Common myeloid progenitor, CD34-positive (primary cell): ENCODE data around the gene PGM2L1.

Experiments used
- CTCF ChIA-PET: fragments of 350-600 bp; sonication (Branson Sonifier 250); formaldehyde crosslinking; loops from one replicate; lab custom pipeline; 2021; ENCODE audit warnings: antibody characterized with exemption; lab: Charles Lee
- POLR2A ChIA-PET: fragments of 350-600 bp; sonication (Branson Sonifier 250); formaldehyde crosslinking; loops from one replicate; lab custom pipeline; 2021; ENCODE audit warnings: antibody characterized with exemption; lab: Charles Lee
- DNase-seq, 3 donors: peaks; one replicate each; pipeline versions ENCODE4 v3.0.0 to v3.0.0-alpha.2; 2013
- H3K27ac ChIP-seq, 2 experiments: 1 replicate in 1 of 2; 2 replicates in 1 of 2; pipeline ENCODE4 v1.7.0; 2013; ENCODE audit warnings: inconsistent platforms in 2 of 2, low read length in 2 of 2, mild to moderate bottlenecking in 2 of 2, low read depth in 1 of 2, moderate library complexity in 1 of 2; ENCODE audit not compliant: severe bottlenecking in 2 of 2, insufficient read depth in 1 of 2, poor library complexity in 1 of 2
- H3K27me3 ChIP-seq, 5 experiments: replicated peaks in 2 of 5; 1 replicate in 3 of 5; 2 replicates in 2 of 5; pipeline versions ENCODE4 v1.6.1 to v1.7.0; 2013; ENCODE audit warnings: low read length in 4 of 5, mild to moderate bottlenecking in 2 of 5, moderate library complexity in 2 of 5, inconsistent platforms in 1 of 5; ENCODE audit not compliant: insufficient read depth in 5 of 5, control insufficient read depth in 4 of 5
- H3K36me3 ChIP-seq, 4 experiments: 1 replicate in 2 of 4; 2 replicates in 2 of 4; pipeline versions ENCODE4 v1.6.1 to v1.7.0; 2013; ENCODE audit warnings: low read length in 3 of 4, control low read depth in 1 of 4, mild to moderate bottlenecking in 1 of 4; ENCODE audit not compliant: control insufficient read depth in 4 of 4, insufficient read depth in 4 of 4
- H3K4me1 ChIP-seq, 4 experiments: 1 replicate in 3 of 4; 2 replicates in 1 of 4; pipeline versions ENCODE4 v1.6.1 to v1.7.1; 2013; ENCODE audit warnings: low read length in 3 of 4, mild to moderate bottlenecking in 3 of 4, control low read depth in 1 of 4, inconsistent platforms in 1 of 4, moderate library complexity in 1 of 4; ENCODE audit not compliant: control insufficient read depth in 4 of 4, insufficient read depth in 4 of 4; ENCODE audit errors: control extremely low read depth in 1 of 4
- H3K4me3 ChIP-seq, 7 experiments: 1 replicate in 4 of 7; 2 replicates in 3 of 7; pipeline versions ENCODE4 v1.5.1 to v1.7.0; 2013; ENCODE audit warnings: mild to moderate bottlenecking in 7 of 7, low read length in 6 of 7, moderate library complexity in 6 of 7, inconsistent platforms in 2 of 7, low read depth in 2 of 7, control low read depth in 1 of 7; ENCODE audit not compliant: insufficient read depth in 4 of 7, control insufficient read depth in 1 of 7; ENCODE audit errors: extremely low read depth in 1 of 7
- H3K9me3 ChIP-seq, 5 experiments: 1 replicate in 4 of 5; 2 replicates in 1 of 5; pipeline versions ENCODE4 v1.6.1 to v1.7.1; 2013; ENCODE audit warnings: low read length in 4 of 5, mild to moderate bottlenecking in 2 of 5, inconsistent platforms in 1 of 5, low read depth in 1 of 5, moderate library complexity in 1 of 5; ENCODE audit not compliant: control insufficient read depth in 4 of 5, insufficient read depth in 2 of 5; ENCODE audit errors: control extremely low read depth in 1 of 5
- WGBS: methylation state at CpG from one replicate; pipeline ENCODE4 v1.1.5; 2013; ENCODE audit not compliant: insufficient coverage; 5-methylcytosine and 5-hydroxymethylcytosine counted together

Gene PGM2L1

DNA sequence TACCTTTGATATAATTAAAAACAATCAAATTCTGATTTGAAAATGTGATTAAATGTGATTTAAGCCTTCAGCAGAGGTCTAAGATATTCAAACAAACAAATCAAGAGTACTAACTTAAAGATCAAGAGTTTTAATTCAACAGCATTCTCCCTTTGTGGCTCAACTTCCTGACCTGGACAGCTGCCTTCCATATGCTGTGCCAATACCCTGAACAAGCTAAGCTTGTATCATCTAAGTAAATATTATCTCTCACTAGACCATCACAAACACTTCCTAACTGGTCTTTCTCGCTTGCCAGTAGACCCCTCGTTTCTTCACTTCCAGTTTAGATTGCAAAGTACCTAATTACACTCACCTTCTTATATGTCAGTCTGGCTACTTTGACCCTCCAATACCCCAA is 50.9 kb downstream of the PGM2L1 start:
- Histone ChIP-seq H3K4me3 (no peak overlapping the region), H3K27me3 (no peaks in the 10 kb centered on the region), H3K36me3 (peaks cover 0 to 57% (median 13%) of the 10 kb centered on the region in 4 experiments), H3K27ac (no peak overlapping the region), H3K9me3 (peaks cover 0 to 5% (median 0%) of the 10 kb centered on the region in 5 experiments), H3K4me1 (no peaks in the 10 kb centered on the region)
- DNase-seq = no peak
- ChIA-PET POLR2A (no interaction called here), CTCF (no interaction called here)
- WGBS = 91% methylated on average over 2 of the region's 2 CpGs

DNA sequence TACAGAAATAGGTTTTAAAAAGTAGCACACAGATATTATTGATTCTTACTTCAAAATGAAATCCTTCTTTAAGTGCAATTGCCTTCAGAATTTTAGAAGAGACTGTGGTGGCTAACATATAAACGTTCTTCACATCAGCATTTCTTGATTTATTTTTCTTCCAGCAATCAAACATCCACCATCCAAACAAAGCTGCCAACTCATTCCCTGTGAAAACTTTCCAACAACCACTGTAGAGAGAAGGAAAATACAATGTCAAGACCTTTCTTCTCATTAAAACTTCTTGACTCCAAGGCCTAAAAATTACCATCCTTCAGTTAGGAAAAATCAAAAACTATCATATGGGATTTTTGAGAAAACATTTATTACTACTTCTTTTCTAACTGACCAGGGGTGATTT is 52.8 kb downstream of the PGM2L1 start:
- no peak overlapping the region for H3K4me3 ChIP-seq
- no peaks in the 10 kb centered on the region for H3K27me3 ChIP-seq
- DNase-seq = no peak
- CTCF ChIA-PET = no interaction called here
- no peak overlapping the region for H3K27ac ChIP-seq
- H3K9me3 ChIP-seq = no peaks in the 10 kb centered on the region
- POLR2A ChIA-PET = no interaction called here
- no peaks in the 10 kb centered on the region for H3K4me1 ChIP-seq
- 43% methylated on average over 1 of the region's 1 CpG for WGBS
- peaks cover 5 to 62% (median 14%) of the 10 kb centered on the region in 4 experiments for H3K36me3 ChIP-seq

GRCh38 chr11:74341921-74342320 is 56.3 kb downstream of the PGM2L1 start:
- Histone ChIP-seq H3K9me3 (no peaks in the 10 kb centered on the region), H3K27me3 (no peaks in the 10 kb centered on the region), H3K4me3 (no peak overlapping the region), H3K27ac (no peak overlapping the region), H3K4me1 (no peaks in the 10 kb centered on the region), H3K36me3 (peaks cover 5 to 72% (median 12%) of the 10 kb centered on the region in 4 experiments)
- no peak for DNase-seq
- POLR2A ChIA-PET = no interaction called here
- no CpG with 5 or more reads among the region's 1 CpG for WGBS
- CTCF ChIA-PET = interaction anchor here (0.9 kb wide), 1 partner anchor 9 kb away, joined by 3 read pairs; no protein-coding TSS in a partner anchor

DNA sequence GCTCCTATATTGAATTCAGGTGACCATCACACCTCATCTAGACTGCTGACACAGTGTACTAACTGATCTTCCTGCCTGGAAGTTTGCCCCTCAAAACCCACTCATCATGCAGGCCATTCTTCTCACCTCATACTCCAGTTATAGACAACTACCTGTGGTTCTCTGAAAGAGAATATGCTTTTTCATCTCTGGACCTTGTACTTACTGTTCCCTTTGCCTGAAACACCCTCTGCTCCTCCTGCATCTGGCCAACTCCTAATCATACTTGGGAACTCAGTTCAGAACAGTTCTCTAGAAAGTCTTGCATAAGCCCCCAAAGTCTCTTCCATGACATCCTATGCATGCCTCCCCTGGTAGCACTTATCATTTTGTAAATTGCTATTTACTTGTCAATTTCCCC is 58.6 kb downstream of the PGM2L1 start:
- Histone ChIP-seq H3K9me3 (no peaks in the 10 kb centered on the region), H3K36me3 (peaks cover 5 to 67% (median 11%) of the 10 kb centered on the region in 4 experiments), H3K4me3 (no peak overlapping the region), H3K27ac (no peak overlapping the region), H3K4me1 (no peaks in the 10 kb centered on the region), H3K27me3 (no peaks in the 10 kb centered on the region)
- ChIA-PET CTCF (no interaction called here), POLR2A (no interaction called here)
- DNase-seq = no peak

DNA sequence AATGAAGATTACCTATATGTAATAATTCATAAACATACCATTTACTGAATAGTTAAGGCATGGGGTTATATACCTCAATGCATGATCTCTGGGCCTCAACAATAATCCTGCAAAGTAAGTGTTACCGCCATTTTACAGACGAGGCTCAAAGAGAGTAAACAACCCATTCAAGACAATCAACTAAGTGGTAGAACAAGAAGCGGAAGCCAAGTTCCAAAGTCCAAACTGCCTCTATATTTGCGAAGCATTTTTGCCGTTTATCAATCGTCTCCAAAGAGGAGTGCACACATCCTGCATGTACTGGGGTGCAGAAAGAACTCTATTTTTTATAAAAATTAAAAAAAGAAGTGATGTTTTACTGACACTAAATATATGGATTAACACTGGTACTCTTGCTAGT is 59.3 kb downstream of the PGM2L1 start:
- Histone ChIP-seq H3K27me3 (no peaks in the 10 kb centered on the region), H3K9me3 (no peaks in the 10 kb centered on the region), H3K4me3 (no peak overlapping the region), H3K27ac (no peak overlapping the region), H3K4me1 (no peaks in the 10 kb centered on the region), H3K36me3 (peaks cover 5 to 62% (median 10%) of the 10 kb centered on the region in 4 experiments)
- no peak for DNase-seq
- POLR2A ChIA-PET = no interaction called here
- CTCF ChIA-PET = no interaction called here
- 67% methylated on average over 3 of the region's 6 CpGs for WGBS

DNA sequence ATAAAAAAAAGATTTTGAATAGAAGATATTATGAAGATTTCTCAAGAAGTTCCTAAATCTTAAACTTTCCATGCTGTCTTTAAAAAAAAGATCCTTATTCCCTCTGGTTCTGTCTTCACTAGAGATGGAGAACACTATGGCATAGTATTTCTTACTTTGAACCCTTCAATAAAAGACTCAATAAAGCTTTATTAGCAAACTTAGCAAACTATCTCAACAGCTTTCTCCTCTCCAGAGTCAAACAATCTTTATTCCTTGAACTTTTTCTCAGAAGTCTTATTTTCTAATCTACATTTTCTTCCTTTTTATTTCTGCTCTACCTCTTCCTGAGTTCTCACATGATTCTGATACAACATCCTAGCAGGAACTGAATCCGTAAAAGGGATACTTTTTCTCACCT is 65.0 kb downstream of the PGM2L1 start:
- Histone ChIP-seq H3K27me3 (no peaks in the 10 kb centered on the region), H3K9me3 (no peaks in the 10 kb centered on the region), H3K4me1 (no peaks in the 10 kb centered on the region), H3K27ac (no peak overlapping the region), H3K36me3 (peaks cover 0 to 22% (median 4%) of the 10 kb centered on the region in 4 experiments), H3K4me3 (no peak overlapping the region)
- POLR2A ChIA-PET = no interaction called here
- DNase-seq = no peak
- CTCF ChIA-PET = interaction anchor here (0.9 to 1.0 kb wide), 2 partner anchors 9 kb away, joined by 3 read pairs; no protein-coding TSS in a partner anchor
- no CpG with 5 or more reads among the region's 1 CpG for whole genome bisulfite sequencing

- Histone ChIP-seq H3K36me3 (peaks cover 0 to 15% (median 2%) of the 10 kb centered on the region in 4 experiments), H3K9me3 (no peaks in the 10 kb centered on the region), H3K27ac (no peak overlapping the region), H3K4me3 (no peak overlapping the region), H3K27me3 (no peaks in the 10 kb centered on the region), H3K4me1 (no peaks in the 10 kb centered on the region)
- no peak for DNase-seq
- WGBS = no CpG with 5 or more reads among the region's 1 CpG
- POLR2A ChIA-PET = no interaction called here
- CTCF ChIA-PET = interaction anchor here (0.9 kb wide), 1 partner anchor 8 kb away, joined by 3 read pairs; no protein-coding TSS in a partner anchor
Measured at GRCh38 chr11:74332291-74332690, 65.9 kb downstream of the PGM2L1 start.
